Panc1 (cell line): Measurements from ENCODE around the gene MED13L.

Experiments used
- CTCF ChIP-seq: fragments of 450-650 bp; IDR thresholded peaks from 2 replicates; pipeline ENCODE4 v1.5.1; 2017; ENCODE audit warnings: mild to moderate bottlenecking
- REST ChIP-seq, 2 experiments: IDR thresholded peaks; 2 replicates each; pipeline ENCODE4 v1.6.1; 2011 to 2012; ENCODE audit warnings: low read depth in 2 of 2, control low read depth in 1 of 2, low read length in 1 of 2, mild to moderate bottlenecking in 1 of 2, moderate library complexity in 1 of 2; ENCODE audit not compliant: insufficient read depth in 1 of 2

- TF ChIP-seq CTCF: no peak
- no peak for TF ChIP-seq REST (IDR thresholded peaks at IDR 0.05; ENCODE audit: insufficient read depth in 1 of 2, low read depth in 2 of 2, low read length in 1 of 2)
Measured at GRCh38 chr12:116238149-116238548, 39.3 kb downstream of the MED13L start.
